Ovary (tissue), 3 donors: ENCODE data around the gene NXNL2.

Experiments
- EP300 ChIP-seq: sonication (generic); formaldehyde crosslinking; IDR thresholded peaks from one replicate; pipeline ENCODE4 v1.6.1; 2017; ENCODE audit warnings: antibody characterized with exemption
- POLR2A ChIP-seq: fragments of 450-650 bp; IDR thresholded peaks from one replicate; pipeline ENCODE4 v1.6.1; 2017; ENCODE audit warnings: antibody characterized with exemption, mild to moderate bottlenecking, moderate library complexity
- TF ChIP-seq, protein P1 (sequence below), 3 donors: fragments of 450-650 bp in 2 of 3; fragments of 200-600 bp in 1 of 3; IDR thresholded peaks; one replicate each; pipeline versions ENCODE4 v1.5.1 to v1.8.0; 2016 to 2022; ENCODE audit warnings: antibody characterized with exemption in 3 of 3, mild to moderate bottlenecking in 1 of 3
- donor health status: DM: no; HTN: no; CAD: no.

DNA sequence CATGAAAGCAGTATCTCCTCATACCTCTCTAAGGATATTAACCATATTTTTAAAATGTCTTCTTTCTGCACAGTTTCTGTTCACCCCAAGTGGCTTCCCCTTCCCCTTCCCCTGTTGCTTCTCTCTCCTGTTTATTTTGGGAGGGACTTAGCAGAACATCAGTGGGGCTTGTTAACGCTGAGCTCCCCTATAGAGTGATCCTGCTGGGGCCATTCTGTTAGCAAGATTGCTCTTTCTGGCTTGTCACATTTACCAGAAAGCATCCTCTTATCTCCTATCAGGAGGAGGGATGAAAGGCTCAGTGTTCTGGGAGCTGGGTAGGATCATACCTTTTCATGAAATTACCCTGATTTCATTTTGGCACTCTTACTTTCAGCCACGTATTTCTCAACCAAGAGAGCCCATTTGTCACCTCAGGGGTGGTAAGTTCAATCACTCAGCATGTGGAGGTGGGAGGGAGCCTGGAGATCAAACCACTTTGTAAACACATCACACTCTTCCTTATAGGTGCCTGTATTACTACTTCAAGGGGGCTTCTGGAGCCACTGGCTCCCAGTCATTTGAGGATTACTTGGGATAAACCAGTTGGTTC is 16.7 kb downstream of the NXNL2 start:
- TF ChIP-seq, protein P1, sequence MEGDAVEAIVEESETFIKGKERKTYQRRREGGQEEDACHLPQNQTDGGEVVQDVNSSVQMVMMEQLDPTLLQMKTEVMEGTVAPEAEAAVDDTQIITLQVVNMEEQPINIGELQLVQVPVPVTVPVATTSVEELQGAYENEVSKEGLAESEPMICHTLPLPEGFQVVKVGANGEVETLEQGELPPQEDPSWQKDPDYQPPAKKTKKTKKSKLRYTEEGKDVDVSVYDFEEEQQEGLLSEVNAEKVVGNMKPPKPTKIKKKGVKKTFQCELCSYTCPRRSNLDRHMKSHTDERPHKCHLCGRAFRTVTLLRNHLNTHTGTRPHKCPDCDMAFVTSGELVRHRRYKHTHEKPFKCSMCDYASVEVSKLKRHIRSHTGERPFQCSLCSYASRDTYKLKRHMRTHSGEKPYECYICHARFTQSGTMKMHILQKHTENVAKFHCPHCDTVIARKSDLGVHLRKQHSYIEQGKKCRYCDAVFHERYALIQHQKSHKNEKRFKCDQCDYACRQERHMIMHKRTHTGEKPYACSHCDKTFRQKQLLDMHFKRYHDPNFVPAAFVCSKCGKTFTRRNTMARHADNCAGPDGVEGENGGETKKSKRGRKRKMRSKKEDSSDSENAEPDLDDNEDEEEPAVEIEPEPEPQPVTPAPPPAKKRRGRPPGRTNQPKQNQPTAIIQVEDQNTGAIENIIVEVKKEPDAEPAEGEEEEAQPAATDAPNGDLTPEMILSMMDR (IDR thresholded peaks at IDR 0.05), result no peak
- TF ChIP-seq POLR2A, result no peak
- no peak for TF ChIP-seq EP300
